H1 (cell line): ENCODE data around the gene PPP2R2B. TPM values are rescaled to one million over a fixed set of nuclear protein-coding genes. Genes with fewer than 3 reads are reported as not detected.

Experiments
- CTCF ChIA-PET: fragments of 300-600 bp; sonication (Branson Sonifier 250); formaldehyde crosslinking; loops from one replicate; lab custom pipeline; 2021; ENCODE audit not compliant: partially characterized antibody; lab: Charles Lee
- POLR2A ChIA-PET: fragments of 300-600 bp; sonication (Branson Sonifier 250); formaldehyde crosslinking; loops from one replicate; lab custom pipeline; 2021; ENCODE audit warnings: inconsistent platforms; ENCODE audit not compliant: partially characterized antibody; lab: Charles Lee
- DNase-seq, 2 experiments: peaks; one replicate each; pipeline versions ENCODE4 v3.0.0 to v3.0.0-alpha.2; 2010 to 2022; ENCODE audit warnings: low spot score in 2 of 2, low read depth in 1 of 2, mixed read lengths in 1 of 2
- FAIRE-seq: peaks from 2 replicates; lab custom pipeline; 2011; peaks lifted over from hg19 to GRCh38; lab: Jason Lieb, UNC
- H2AFZ ChIP-seq: 2 replicates; pipeline ENCODE4 v1.8.1; 2012; ENCODE audit warnings: low read length, inconsistent platforms
- H2AK5ac ChIP-seq: 2 replicates; pipeline ENCODE4 v1.6.1; 2013; ENCODE audit warnings: low read depth, low read length
- H2BK120ac ChIP-seq: replicated peaks from 2 replicates; pipeline ENCODE3; 2013; ENCODE audit warnings: low read depth, low read length, inconsistent platforms
- H2BK12ac ChIP-seq: 2 replicates; pipeline ENCODE4 v1.6.1; 2013; ENCODE audit warnings: low read depth, low read length
- H2BK15ac ChIP-seq: 2 replicates; pipeline ENCODE4 v1.6.1; 2013; ENCODE audit warnings: low read length
- H2BK20ac ChIP-seq: 2 replicates; pipeline ENCODE4 v1.6.1; 2013; ENCODE audit warnings: low read length
- H2BK5ac ChIP-seq: 2 replicates; pipeline ENCODE4 v1.6.1; 2013; ENCODE audit warnings: low read depth, low read length
- H3K14ac ChIP-seq: 2 replicates; pipeline ENCODE4 v1.6.1; 2013; ENCODE audit warnings: inconsistent platforms; ENCODE audit not compliant: insufficient read length
- H3K18ac ChIP-seq: 2 replicates; pipeline ENCODE4 v1.6.1; 2013; ENCODE audit warnings: low read length; ENCODE audit errors: extremely low read depth
- H3K23ac ChIP-seq: 2 replicates; pipeline ENCODE4 v1.6.1; 2013; ENCODE audit warnings: inconsistent platforms; ENCODE audit not compliant: insufficient read length
- H3K23me2 ChIP-seq: 2 replicates; pipeline ENCODE4 v1.6.1; 2013; ENCODE audit warnings: low read depth, low read length
- H3K27ac ChIP-seq: 2 replicates; pipeline ENCODE4 v1.6.1; 2011; ENCODE audit warnings: low read depth, low read length, inconsistent platforms
- H3K27me3 ChIP-seq, 4 experiments: replicated peaks in 1 of 4; 1 replicate in 1 of 4; 2 replicates in 3 of 4; pipeline versions ENCODE4 v1.6.1 to v1.8.1; 2011 to 2013; ENCODE audit warnings: low read length in 3 of 4, mild to moderate bottlenecking in 3 of 4, inconsistent platforms in 2 of 4, mixed read lengths in 2 of 4, moderate library complexity in 1 of 4; ENCODE audit not compliant: control insufficient read depth in 3 of 4, insufficient read depth in 3 of 4; ENCODE audit errors: extremely low read depth in 1 of 4
- H3K36me3 ChIP-seq, 4 experiments: 2 replicates each; pipeline versions ENCODE4 v1.6.1 to v1.8.1; 2011 to 2013; ENCODE audit warnings: mild to moderate bottlenecking in 4 of 4, low read length in 3 of 4, moderate library complexity in 2 of 4, control low read depth in 1 of 4, inconsistent platforms in 1 of 4; ENCODE audit not compliant: insufficient read depth in 4 of 4, control insufficient read depth in 2 of 4
- H3K4ac ChIP-seq: replicated peaks from 2 replicates; pipeline ENCODE3; 2013; ENCODE audit warnings: low read length, low read depth, mixed read lengths, inconsistent platforms; ENCODE audit not compliant: insufficient read length
- H3K4me1 ChIP-seq, 4 experiments: replicated peaks in 1 of 4; 1 replicate in 1 of 4; 2 replicates in 3 of 4; pipeline versions ENCODE4 v1.6.1 to v1.8.1; 2011 to 2013; ENCODE audit warnings: low read length in 3 of 4, inconsistent platforms in 2 of 4, mixed read lengths in 1 of 4; ENCODE audit not compliant: insufficient read depth in 4 of 4, control insufficient read depth in 3 of 4
- H3K4me2 ChIP-seq, 2 experiments: 2 replicates each; pipeline versions ENCODE4 v1.6.1 to v1.8.1; 2011 to 2013; ENCODE audit warnings: low read depth in 2 of 2, low read length in 2 of 2, control low read depth in 1 of 2, inconsistent platforms in 1 of 2, mild to moderate bottlenecking in 1 of 2; ENCODE audit not compliant: insufficient read depth in 1 of 2
- H3K4me3 ChIP-seq, 4 experiments: fragments of 200-600, 300-600 bp in 1 of 4; sonication (generic), shearing (Covaris generic), sonication (Bioruptor Twin) in 1 of 4; 2 replicates each; pipeline versions ENCODE4 v1.5.1 to v1.8.1; 2011 to 2016; ENCODE audit warnings: low read length in 4 of 4, low read depth in 3 of 4, control low read depth in 2 of 4, inconsistent platforms in 2 of 4, mild to moderate bottlenecking in 2 of 4, mixed read lengths in 1 of 4, moderate library complexity in 1 of 4; ENCODE audit not compliant: insufficient read depth in 2 of 4; ENCODE audit errors: extremely low read depth in 1 of 4
- H3K56ac ChIP-seq: replicated peaks from 2 replicates; pipeline ENCODE3; 2013; ENCODE audit warnings: low read depth, mild to moderate bottlenecking, mixed read lengths, low read length, inconsistent platforms; ENCODE audit not compliant: insufficient read length
- H3K79me1 ChIP-seq: 2 replicates; pipeline ENCODE4 v1.6.1; 2013; ENCODE audit warnings: low read depth, low read length, control low read depth
- H3K79me2 ChIP-seq, 2 experiments: 2 replicates each; pipeline versions ENCODE4 v1.6.1 to v1.8.1; 2012 to 2013; ENCODE audit warnings: low read length in 2 of 2, mild to moderate bottlenecking in 2 of 2, inconsistent platforms in 1 of 2; ENCODE audit not compliant: insufficient read depth in 2 of 2, control insufficient read depth in 1 of 2
- H3K9ac ChIP-seq, 4 experiments: replicated peaks in 1 of 4; 1 replicate in 1 of 4; 2 replicates in 3 of 4; pipeline versions ENCODE4 v1.6.1 to v1.8.1; 2011 to 2013; ENCODE audit warnings: low read depth in 3 of 4, low read length in 3 of 4, control low read depth in 2 of 4, mild to moderate bottlenecking in 2 of 4, moderate library complexity in 2 of 4, inconsistent platforms in 1 of 4; ENCODE audit errors: extremely low read depth in 1 of 4
- H3K9me3 ChIP-seq, 2 experiments: 2 replicates each; pipeline versions ENCODE4 v1.6.1 to v1.8.1; 2012 to 2013; ENCODE audit warnings: mild to moderate bottlenecking in 2 of 2, moderate library complexity in 2 of 2, control low read depth in 1 of 2, inconsistent platforms in 1 of 2, low read depth in 1 of 2, low read length in 1 of 2, mixed read lengths in 1 of 2; ENCODE audit not compliant: insufficient read depth in 2 of 2
- H4K20me1 ChIP-seq, 2 experiments: replicated peaks in 1 of 2; 2 replicates each; pipeline versions ENCODE3 to v1.8.1; 2011 to 2013; ENCODE audit warnings: inconsistent platforms in 2 of 2, low read length in 2 of 2, mild to moderate bottlenecking in 1 of 2; ENCODE audit not compliant: insufficient read depth in 2 of 2, control insufficient read depth in 1 of 2
- H4K5ac ChIP-seq: 2 replicates; pipeline ENCODE4 v1.6.1; 2013; ENCODE audit warnings: low read length, low read depth, mixed read lengths, inconsistent platforms; ENCODE audit not compliant: insufficient read length
- H4K8ac ChIP-seq: 2 replicates; pipeline ENCODE4 v1.8.0; 2013; ENCODE audit warnings: mild to moderate bottlenecking, moderate library complexity, low read length, inconsistent platforms; ENCODE audit not compliant: insufficient read depth; ENCODE audit errors: extremely low read depth
- H4K91ac ChIP-seq: replicated peaks from 2 replicates; pipeline ENCODE3; 2013; ENCODE audit warnings: low read length, mixed read lengths, inconsistent platforms; ENCODE audit not compliant: insufficient read length
- CBX8 ChIP-seq: fragments of 300-800, 300-1000 bp; sonication (generic); IDR thresholded peaks from 2 replicates; pipeline ENCODE4 v1.7.1; 2016; ENCODE audit warnings: low read depth, low read length, borderline replicate concordance
- CTBP2 ChIP-seq: IDR thresholded peaks from 2 replicates; pipeline ENCODE4 v1.7.0; 2011; ENCODE audit warnings: borderline replicate concordance, mild to moderate bottlenecking, moderate library complexity, mixed read lengths, low read length; ENCODE audit not compliant: insufficient read depth, insufficient read length
- E2F6 ChIP-seq: IDR thresholded peaks from 2 replicates; pipeline ENCODE4 v1.6.1; 2012; ENCODE audit warnings: inconsistent platforms
- GABPA ChIP-seq: IDR thresholded peaks from 2 replicates; pipeline ENCODE4 v1.6.1; 2011; ENCODE audit warnings: mild to moderate bottlenecking, low read length, moderate library complexity, borderline replicate concordance; ENCODE audit not compliant: insufficient read depth
- HDAC2 ChIP-seq, 2 experiments: fragments of 300-600 bp in 1 of 2; sonication (generic) in 1 of 2; IDR thresholded peaks; 2 replicates each; pipeline ENCODE4 v1.6.1; 2011 to 2012; ENCODE audit warnings: low read depth in 2 of 2, low read length in 2 of 2, mild to moderate bottlenecking in 2 of 2, moderate library complexity in 2 of 2, borderline replicate concordance in 1 of 2, inconsistent platforms in 1 of 2
- NRF1 ChIP-seq: IDR thresholded peaks from 2 replicates; pipeline ENCODE4 v1.6.1; 2011; ENCODE audit warnings: mild to moderate bottlenecking, low read depth, low read length, improper control_type of control experiment
- POLR2A ChIP-seq, 2 experiments: IDR thresholded peaks; 1 replicate in 1 of 2; 2 replicates in 1 of 2; pipeline ENCODE4 v1.6.1; 2011; ENCODE audit warnings: low read depth in 2 of 2, low read length in 2 of 2, mild to moderate bottlenecking in 2 of 2; ENCODE audit errors: control extremely low read depth in 1 of 2
- TAF1 ChIP-seq: IDR thresholded peaks from 2 replicates; pipeline ENCODE4 v1.6.1; 2011; ENCODE audit warnings: mild to moderate bottlenecking, low read depth, low read length
- USF2 ChIP-seq: IDR thresholded peaks from 2 replicates; pipeline ENCODE4 v1.6.1; 2011; ENCODE audit warnings: low read length, improper control_type of control experiment
- WGBS, 2 experiments: shearing (Covaris generic) in 1 of 2; methylation state at CpG; one replicate each; pipeline versions ENCODE4 v1.1.6 to v1.1.7; 2013 to 2015; ENCODE audit warnings: low lambda C conversion rate in 2 of 2, mixed read lengths in 2 of 2, inconsistent platforms in 1 of 2, low coverage in 1 of 2, missing lambda C conversion rate in 1 of 2; ENCODE audit not compliant: insufficient replicate concordance in 2 of 2, insufficient coverage in 1 of 2, insufficient read length in 1 of 2; ENCODE audit errors: extremely low coverage in 1 of 2, missing lambda C conversion rate in 1 of 2; 5-methylcytosine and 5-hydroxymethylcytosine counted together
- polyA plus RNA-seq, 7 experiments: library from polyadenylated mRNA; depleted of rRNA in 3 of 7; stranded (reverse) in 5 of 7; unstranded in 2 of 7; fragments of >200 nt in 5 of 7; fragments of 200-250 nt in 2 of 7; gene quantifications; 1 replicate in 5 of 7; 2 replicates in 1 of 7; 4 replicates in 1 of 7; pipeline versions ENCODE4 v1.2.1 to v1.2.3, GENCODE V29; 2011 to 2013; ENCODE audit warnings: missing spikeins in 2 of 7, mixed read lengths in 2 of 7
- total RNA-seq: library from RNA; stranded (reverse); fragmentation: NEBNext Ultra II Directional; extraction: Animal tissue kit (Norgen Biotek cat#: 25700); gene quantifications from 2 replicates; pipeline ENCODE4 v1.2.1, GENCODE V29; 2021

Gene PPP2R2B
- total and polyA plus RNA-seq, 2 of the 8 experiments (the other 6 are each of a cell fraction or from before 2014, with no cell fraction given): 21.1 to 37.1 TPM

- H3K36me3 ChIP-seq: no peaks in the 10 kb centered on the region
- no peak overlapping the region for H4K5ac ChIP-seq
- H4K91ac ChIP-seq: no peak overlapping the region
- H2AK5ac ChIP-seq: no peak overlapping the region
- no peak overlapping the region for H3K23ac ChIP-seq
- no peak for FAIRE-seq
- H3K4me2 ChIP-seq: no peak overlapping the region
- H3K27me3 ChIP-seq: no peaks in the 10 kb centered on the region
- no peak overlapping the region for H3K18ac ChIP-seq
- H3K9me3 ChIP-seq: peaks cover 0 to 5% of the 10 kb centered on the region in 2 experiments; a peak in 1 of 4 replicates
- H2BK20ac ChIP-seq: no peak overlapping the region
- ChIA-PET POLR2A (no interaction called here), CTCF (interaction anchor here (1.4 kb wide), 1 partner anchor 27 kb away, joined by 5 read pairs; no protein-coding TSS in a partner anchor)
- no peak overlapping the region for H2BK15ac ChIP-seq
- no peak overlapping the region for H2BK5ac ChIP-seq
- H3K56ac ChIP-seq: no peak overlapping the region
- peaks cover 2 to 19% (median 9%) of the 10 kb centered on the region in 4 experiments; a peak in 6 of 7 replicates for H3K4me1 ChIP-seq
- no peak overlapping the region for H3K27ac ChIP-seq
- H3K4ac ChIP-seq: no peak overlapping the region
- 0 out of 4 replicates have a peak, but pooled peaks cover 0 to 5% of the 10 kb centered on the region in 2 experiments for H3K79me2 ChIP-seq
- no peak overlapping the region for H2BK120ac ChIP-seq
- 93% methylated on average over 3 of the region's 3 CpGs; no CpG with 5 or more reads in 1 of the 2 experiments for WGBS, 2 experiments
- no peaks in the 10 kb centered on the region for H4K20me1 ChIP-seq
- no peak overlapping the region for H3K9ac ChIP-seq
- no peak for DNase-seq
- no peak overlapping the region; the same call in 1 of the 2 replicates for H2BK12ac ChIP-seq
- no peaks in the 10 kb centered on the region; the same call in 1 of the 2 replicates for H3K79me1 ChIP-seq
- no peak overlapping the region for H3K14ac ChIP-seq
- H4K8ac ChIP-seq: no peak overlapping the region
- H2AFZ ChIP-seq: no peak overlapping the region
- no peak overlapping the region for H3K4me3 ChIP-seq
- no peaks in the 10 kb centered on the region for H3K23me2 ChIP-seq
- TF ChIP-seq CTBP2: no peak
- TF ChIP-seq HDAC2 (IDR thresholded peaks at IDR 0.05; ENCODE audit: borderline replicate concordance in 1 of 2, low read depth in 2 of 2, low read length in 2 of 2): no peak
- no peak for TF ChIP-seq POLR2A (IDR thresholded peaks at IDR 0.05; ENCODE audit: control extremely low read depth in 1 of 2, low read depth in 2 of 2, low read length in 2 of 2)
- no peak for TF ChIP-seq CBX8
- no peak for TF ChIP-seq GABPA
- TF ChIP-seq E2F6: no peak
- no peak for TF ChIP-seq TAF1
- no peak for TF ChIP-seq NRF1
- no peak for TF ChIP-seq USF2
Measured at GRCh38 chr5:146785065-146785464, 93.5 kb downstream of the PPP2R2B start.
